CD4-positive, alpha-beta T cell treated with Interleukin-1 beta for 1 hour (primary cell): ENCODE results near the gene HCFC2.
"Not testable (repeated sequence)": the region's sequence is repeated elsewhere in the genome, so short reads cannot be mapped to it uniquely, and the experiment has no call there.

ENCODE experiments used
- DNase-seq, 2 donors: peaks; one replicate each; pipeline ENCODE4 v3.0.0-alpha.2; 2020 to 2022

The HCFC2 gene

DNA sequence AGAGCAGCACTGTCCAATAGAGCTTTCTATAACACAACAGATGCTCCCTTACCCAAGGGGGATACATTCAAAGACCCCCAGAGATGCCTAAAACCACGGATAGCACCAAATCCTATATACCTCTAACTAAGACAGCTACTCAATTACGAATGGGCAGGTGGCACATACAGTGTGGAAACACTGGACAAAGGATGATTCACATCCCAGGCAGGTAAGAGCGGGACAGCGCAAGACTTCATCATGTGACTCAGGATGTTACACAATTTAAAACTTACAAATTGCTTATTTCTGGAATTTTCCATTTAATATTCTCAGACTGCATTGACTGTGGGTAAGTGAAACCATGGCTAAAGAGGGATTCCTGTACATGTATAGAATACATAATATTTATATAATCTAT lies 5.5 kb upstream of the HCFC2 start:
- no peak for DNase-seq

DNA sequence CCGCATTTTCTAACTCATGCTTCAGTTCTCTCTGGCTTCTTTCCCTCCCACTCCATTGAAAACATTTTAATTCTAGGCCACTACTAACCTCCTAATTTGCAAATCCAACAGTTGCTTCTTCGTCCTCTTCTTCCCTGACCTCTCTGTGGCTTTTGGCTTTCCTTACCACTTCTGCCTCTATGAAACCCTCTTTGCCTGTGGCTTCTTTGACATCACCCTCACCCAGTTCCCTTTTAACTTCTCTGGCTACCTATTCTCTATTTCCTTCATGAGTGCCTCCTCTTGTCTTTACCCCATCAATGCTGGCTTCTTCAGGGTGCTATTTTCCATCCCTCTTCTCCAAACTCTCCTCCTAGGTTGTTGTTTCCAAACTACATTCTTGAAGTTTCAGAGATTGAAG lies 4.4 kb upstream of the HCFC2 start:
- DNase-seq = no peak

DNA sequence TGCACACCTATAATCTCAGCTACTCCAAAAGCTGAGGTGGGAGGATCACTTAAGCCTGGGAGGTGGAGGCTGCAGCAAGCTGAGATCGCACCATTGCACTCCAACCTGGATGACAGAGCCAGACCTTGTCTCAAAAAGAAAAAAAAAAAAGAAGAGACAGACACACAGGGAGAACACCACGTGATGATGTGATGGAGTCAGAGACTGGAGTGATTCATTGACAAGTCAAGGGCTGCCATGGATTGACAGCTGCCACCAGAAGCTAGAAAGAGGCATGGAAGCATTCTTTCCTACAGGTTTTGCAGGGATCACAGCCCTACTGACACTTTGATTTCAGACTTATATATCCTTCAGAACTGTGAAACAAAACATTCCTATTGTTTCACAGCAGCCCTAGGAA lies 3.5 kb upstream of the HCFC2 start:
- DNase-seq = no peak

DNA sequence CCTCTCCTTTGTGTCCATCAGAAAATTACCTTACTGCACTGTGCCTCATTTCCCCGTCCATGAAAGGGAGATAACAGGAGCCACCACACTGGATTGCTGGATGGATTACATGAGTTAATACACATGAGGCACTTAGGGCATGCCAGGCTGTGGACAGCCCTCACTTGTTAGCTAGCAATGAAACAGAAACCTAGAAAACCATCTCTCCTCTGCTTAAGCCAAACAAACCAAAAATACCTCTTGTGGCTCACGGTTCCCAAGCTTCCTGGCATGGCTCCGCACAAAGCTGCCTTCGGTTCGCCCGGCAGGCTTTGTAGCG lies 660 bp upstream of the HCFC2 start:
- no peak for DNase-seq

DNA sequence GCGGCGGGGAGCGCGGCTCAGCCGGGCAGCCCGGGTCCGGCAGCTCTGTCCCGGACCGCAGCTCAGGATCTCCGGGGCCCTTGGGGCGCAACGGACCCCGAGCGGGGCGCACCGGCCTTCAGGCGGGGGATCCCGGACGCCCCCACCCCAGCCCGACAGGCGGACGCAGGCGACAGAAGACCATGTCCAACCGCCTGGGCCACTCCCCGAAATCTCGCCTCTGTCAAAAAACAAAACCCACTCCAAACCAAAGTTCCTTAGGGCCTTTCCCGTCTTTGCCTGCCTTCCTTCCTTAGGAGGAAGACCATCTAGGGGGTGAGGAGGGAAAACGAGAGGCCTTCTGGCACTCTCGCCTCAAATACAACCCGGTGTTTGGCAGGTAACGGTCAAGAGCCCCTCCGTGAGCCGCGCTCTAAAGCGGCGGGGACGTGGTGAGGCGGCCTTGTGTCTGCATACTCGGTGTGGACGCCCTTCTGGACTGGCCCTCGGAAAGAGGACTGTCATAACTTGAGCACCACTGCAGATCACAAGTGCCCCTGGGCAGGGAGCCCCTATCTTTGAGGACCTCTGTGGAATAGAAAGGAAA lies 604 bp downstream of the HCFC2 start:
- no peak for DNase-seq

DNA sequence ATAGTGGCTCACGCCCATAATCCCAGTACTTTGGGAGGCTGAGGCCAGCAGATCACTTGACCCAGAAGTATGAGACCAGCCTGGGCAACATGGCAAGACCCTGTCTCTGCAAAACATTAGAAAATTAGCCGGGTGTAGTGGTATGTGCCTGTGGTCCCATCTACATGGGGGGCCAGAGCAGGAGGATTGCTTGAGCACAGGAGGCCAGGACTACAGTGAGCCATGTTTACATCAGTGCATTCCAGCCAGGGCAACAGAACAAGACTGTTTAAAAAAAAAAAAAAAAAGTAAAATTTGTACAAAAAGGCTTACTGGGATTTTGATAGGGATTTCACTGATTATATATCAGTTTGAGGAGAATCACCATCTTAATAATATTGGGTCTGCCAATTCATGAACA lies 7.8 kb downstream of the HCFC2 start:
- no peak for DNase-seq

DNA sequence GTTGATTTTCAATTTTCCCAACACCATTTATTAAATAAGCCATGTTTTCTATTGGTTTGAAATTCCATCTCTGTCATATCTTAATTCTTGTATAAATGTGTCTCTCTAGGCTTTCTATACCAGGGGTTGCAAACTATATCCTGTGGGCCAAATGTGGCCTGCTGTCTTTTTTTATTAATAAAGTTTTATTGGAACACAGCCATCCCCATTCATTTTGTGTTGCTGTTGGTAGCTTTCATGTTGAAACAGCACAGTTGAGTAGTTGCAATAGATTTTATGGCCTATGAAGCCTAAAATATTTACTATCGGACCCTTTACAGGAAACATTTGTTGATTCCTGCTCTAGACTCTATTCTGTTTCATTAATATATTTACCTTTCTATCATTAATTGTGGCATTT lies 9.4 kb downstream of the HCFC2 start:
- no peak for DNase-seq

DNA sequence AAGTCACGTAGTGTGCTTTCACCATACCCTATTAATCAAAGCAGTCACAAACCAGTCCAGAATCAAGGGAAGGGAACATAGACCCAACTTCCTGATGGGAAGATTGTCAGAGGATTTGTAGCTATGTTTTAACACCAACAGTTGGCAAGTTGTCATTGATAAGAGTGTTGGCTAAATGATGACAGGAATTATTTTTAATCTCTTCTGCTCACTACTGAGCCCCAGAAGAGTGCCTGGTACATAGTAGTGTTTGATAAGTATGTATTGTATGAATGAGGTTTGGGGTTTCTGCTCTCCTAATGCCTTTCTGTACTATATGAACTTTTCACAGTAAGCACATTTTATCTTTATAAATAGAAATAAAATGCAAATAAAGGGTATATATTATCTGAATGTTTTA lies 14.7 kb downstream of the HCFC2 start:
- no peak for DNase-seq

DNA sequence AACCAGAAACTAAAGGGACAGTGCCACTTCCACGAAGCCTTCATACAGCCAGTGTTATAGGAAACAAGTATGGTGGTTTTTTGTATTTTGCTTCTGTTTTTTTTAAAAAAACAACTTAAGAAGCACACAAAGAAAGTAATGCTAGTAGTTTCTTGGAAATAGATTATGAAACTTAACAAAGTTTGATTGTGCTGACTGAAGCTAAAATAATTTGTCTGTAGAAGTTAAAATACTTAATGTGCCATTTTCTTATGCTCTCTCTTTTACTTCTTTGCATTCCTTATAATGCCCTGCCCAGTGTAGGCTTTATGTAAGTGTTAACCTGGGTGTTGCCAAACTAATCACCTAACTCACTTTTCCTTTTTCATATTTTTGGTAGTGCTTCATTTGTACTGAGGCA lies 16.4 kb downstream of the HCFC2 start:
- DNase-seq = no peak

DNA sequence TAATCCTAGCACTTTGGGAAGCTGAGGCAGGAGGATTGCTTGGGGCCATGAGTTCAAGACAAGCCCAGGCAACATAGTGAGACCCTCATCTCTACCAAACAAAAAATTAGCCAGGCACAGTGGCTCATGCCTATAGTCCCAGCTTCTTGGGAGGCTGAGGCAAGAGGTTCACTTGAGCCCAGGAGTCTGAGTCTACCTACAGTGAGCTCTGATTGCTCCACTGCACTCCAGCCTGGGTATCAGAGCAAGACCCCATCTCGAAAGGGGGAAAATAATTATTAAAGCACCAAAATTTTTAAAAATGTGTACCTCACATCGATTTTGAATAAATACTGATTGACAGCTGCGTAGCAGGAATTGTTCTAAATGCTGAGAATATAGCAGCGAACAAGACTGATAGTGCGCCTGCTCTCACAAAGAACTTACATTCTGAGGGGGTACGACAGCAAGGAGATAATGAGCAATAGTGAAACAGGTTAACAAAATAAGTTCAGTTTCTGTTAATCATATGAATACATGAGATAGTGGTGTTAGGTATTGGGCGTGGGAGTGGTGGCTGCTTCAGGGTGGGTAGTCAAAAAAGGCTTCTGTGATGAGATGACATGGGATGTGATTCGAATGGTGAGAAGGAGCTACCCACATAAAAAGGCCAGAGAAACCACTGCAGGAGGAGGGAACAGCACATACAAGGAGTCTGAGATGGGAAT lies 19.6 kb downstream of the HCFC2 start:
- no peak for DNase-seq

DNA sequence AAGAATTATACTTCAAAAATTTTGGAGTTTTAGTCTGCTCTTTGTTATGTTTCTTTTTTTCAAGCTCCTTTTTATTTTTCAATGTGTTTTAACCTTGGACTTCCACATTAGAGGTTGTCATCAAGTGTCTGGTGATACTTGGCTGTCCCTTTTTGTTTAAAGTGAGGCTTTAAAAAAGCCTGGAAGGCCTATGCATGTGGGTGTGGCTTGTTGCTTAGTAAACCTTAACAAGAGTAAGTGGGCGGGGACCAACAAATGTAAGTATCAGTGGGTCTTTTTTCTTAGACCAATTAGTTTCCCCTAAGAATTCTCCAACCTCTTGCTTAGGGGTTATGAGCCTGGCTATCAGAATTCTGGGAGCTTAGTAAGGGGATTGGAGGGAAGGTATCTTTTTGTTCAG lies 26.4 kb downstream of the HCFC2 start:
- DNase-seq = no peak

DNA sequence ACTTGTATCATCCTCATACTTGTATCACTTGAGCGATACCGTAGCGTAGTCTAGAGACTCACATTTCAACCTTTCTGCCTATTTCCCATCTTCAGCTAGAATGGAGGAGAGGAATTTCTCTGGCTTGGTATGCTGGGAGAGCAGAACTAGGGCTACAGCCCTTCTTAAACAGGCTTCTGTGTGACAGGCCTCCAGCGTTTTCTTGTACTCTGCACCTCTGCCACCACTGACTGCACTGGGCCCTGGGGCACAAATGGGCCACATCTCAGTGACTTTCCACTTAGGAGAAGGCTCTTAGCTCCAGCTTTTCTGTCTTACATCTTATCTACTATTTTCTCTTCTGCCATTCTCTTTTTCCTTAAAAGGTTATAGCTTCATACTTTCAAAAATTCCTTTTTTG lies 26.8 kb downstream of the HCFC2 start:
- DNase-seq = no peak

DNA sequence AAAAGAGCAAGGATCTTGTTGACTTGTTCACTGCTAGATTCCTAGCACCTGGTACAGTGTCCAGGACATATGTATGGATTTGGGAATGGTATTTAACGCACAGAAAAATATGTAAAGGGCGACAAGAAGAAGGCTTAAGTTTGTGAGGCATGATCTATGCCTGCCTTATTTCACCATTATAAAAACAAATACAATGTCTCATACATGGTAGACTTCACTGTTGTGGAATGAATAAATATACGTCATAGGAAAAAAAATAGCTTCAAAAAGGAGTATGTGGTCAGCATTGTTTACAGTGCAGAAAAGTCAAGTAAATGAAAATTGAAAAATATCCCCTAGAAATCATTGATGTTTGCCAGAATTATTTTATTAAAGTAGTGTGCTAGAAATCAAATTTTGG lies 30.0 kb downstream of the HCFC2 start:
- DNase-seq = no peak

DNA sequence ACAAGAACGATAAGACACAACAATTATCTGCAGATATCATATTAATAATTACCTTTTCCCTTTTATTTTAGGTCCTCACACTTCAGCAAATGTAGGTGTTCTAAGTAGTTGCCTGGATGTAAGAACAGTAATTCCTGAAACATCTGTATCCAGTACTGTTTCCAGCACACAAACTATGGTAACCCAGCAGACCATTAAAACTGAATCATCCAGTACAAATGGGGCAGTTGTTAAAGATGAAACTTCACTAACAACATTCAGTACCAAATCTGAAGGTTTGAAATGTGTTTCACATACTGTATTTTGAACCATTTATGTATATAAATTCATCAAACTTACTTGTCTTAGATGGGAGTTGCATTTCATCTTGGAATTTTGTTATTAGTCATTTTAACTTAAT lies 31.0 kb downstream of the HCFC2 start:
- no peak for DNase-seq

DNA sequence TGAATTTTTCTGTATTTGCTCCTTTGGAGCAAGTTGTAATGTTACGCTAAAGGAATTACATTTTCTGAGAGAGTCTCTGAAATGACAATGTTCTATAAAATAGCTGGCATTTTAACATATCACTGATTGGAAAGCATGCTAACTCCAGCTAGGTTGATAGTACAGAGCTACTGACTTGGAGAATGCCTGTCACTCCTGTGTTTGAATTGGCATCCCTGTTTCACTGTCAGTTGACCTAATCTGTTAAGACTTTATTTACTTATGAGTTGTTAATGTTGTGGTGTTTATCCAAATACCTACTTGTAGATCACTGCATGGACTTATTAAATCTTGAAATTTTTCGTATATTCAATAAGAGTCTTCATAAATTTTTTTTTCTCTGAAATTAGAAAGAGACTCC lies 33.6 kb downstream of the HCFC2 start:
- no peak for DNase-seq

DNA sequence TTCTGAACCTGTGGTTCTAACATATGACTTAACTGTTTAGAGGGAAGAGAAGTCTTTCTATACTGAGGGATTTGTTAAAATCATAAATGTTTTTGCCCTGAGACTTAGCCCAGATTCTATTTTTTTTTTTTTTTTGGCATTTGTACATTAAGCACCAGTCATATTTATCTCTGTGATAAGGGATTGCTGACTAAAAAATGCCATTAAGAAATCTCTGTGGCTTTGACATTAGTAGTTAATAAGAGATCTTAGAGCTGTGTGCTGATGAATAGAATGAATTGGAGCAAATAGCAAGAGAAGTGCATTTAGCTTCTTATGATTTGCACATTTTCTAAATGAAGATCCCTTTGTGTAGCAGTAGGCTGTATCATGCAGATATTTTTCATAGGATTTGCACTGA lies 41.1 kb downstream of the HCFC2 start:
- no peak for DNase-seq

DNA sequence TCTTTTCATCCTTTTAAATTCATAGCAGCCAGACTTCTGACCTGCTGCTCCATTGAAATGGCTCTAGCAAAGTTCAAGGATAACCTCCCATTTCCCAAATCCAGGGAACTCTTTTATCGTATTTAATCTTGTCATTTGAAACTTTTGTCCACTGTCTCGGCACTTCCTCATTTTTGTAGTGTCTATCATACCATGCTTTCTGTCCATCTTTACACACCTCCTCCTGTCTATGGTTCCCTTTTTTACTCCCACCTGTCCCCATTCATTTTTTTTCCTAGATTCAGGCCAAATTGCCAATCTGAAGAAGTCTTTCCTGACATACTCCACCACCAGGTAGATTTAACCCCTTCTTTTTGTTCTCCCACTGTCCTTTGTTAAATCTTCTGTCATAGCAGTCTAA lies 42.6 kb downstream of the HCFC2 start:
- no peak for DNase-seq

DNA sequence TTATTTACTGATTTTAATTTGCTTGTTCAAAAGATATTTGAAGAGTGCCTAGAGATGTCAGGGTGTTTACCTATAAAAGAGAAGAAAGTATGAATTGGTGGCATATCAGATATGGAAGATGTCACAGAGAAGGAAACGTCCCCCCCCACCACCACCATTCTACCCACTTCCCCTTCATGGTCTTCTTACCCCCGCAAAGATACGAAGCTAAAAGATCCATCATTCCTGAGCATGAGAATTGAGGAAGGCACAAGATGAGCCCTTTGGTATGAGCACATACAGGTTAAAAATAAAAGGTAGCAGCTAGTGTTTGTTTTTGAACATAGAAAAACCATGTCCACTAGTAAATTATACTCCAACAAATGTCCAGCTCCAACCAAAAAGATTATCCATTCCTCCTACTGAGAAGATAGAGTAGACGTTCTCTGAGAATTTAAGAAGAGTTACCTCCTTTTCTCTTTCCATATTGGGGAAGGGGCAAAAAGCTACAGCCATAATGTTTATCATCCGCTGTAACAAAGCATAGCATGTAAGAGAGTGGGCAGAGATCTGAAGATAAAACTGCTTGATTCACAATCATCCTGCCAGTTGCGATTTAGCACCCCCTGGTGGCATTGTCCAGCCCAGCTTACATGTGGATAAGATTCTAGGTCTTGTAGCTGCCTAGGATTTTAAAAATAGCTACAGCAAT lies 44.6 kb downstream of the HCFC2 start:
- peak; percentile 76 to 83 for DNase-seq

DNA sequence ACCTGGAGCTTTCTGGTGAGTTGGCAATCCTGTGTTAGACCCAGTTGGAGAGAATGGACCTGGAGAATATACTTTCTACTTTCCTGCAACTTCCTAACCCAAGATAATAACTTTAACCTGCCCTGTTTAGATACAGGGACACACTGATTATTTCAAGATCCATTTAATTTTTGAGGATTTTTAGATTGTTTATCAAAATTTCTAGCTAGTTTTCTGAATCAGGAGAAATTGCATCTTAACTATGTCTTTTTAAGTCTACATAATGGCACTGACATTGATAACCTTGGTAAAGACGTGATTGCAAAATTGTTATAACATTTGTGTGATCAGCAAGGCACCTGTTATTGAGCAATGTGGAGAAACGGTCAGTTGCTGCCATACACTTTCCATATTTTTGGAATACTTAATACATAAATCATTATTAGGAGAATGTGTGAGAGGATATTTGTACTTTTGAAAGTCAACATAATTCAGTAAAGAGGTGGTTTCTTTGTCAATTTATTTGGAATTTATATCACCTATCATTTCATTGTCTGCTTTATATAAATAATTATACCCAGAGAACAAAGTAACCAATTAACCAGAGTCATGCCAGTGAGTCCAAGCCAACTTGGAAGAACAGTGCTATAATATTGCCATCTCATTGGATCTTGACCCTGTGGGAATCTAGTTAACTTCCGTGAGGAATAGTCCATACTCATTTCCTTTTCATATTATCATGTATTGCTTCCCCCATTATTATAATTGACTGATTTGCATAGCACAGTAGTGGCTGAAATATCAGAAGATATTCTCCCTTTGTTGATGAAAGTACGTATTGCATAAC lies 45.3 kb downstream of the HCFC2 start:
- DNase-seq = no peak

DNA sequence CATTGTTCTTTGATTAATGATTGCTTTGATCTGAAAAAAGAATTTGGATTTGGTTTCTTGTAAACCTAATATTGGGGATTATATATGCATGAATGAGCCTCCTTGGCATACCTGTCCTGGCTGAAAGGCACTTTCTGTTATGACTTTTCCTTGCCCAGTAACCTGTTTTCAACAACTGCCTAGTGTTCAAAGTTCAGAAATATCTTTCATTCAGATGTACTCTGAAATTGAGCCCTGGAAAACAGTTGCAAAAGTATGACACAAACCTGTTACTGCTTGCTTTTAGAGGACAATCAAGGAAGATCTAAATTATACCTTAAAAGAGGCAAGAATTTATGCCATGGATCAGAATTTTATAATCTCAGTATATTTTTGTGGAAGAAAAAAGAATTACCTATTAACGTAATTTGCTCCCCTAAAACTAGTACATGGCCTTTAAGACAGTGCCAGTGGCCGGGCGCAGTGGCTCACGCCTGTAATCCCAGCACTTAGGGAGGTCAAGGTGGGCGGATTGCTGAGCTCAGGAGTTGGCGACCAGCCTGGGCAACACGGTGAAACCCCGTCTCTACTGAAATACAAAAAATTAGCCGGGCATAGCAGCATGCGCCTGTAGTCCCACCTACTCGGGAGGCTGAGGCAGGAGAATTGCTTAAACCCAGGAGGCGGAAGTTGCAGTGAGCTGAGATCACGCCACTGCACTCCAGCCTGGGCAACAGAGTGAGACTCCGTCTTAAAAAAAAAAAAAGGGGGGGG lies 50.7 kb downstream of the HCFC2 start:
- not testable (repeated sequence) for DNase-seq

DNA sequence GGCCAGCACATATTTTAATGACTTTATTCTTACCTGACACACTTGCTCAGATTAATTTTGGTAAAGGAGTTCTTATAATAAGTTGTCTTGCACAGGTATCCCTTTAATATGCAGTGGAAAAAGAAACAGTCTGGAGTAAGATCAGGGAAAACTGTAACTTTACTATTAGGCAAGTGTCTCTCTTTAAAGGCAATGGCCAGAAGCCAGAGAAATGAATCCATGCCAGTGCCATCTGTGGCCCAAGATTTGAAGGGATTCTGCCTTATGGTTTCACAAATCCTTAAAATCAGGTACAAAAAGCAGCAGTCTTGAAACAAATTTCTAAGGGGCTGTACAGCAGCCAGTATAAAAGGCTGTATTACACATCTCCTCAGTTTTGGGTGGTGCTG lies 51.2 kb downstream of the HCFC2 start:
- DNase-seq = no peak

DNA sequence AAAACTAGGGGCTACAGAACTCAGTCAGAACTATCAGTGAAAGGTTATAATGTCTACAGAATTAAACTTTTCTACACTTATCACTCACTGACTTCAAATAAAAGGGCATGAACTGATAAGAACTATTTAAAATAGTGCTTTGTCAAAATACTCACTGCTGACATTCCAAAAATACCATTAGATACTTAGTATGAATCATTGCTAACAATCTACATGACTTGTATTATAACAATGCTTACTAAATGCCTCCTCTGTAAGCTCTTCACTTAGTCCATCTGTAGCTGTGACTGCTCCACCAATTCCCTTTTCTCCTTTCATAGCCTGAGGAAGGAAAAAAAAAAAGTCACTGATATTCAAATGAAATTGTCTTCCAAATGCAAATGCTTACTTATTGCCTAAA lies 56.7 kb downstream of the HCFC2 start:
- no peak for DNase-seq

DNA sequence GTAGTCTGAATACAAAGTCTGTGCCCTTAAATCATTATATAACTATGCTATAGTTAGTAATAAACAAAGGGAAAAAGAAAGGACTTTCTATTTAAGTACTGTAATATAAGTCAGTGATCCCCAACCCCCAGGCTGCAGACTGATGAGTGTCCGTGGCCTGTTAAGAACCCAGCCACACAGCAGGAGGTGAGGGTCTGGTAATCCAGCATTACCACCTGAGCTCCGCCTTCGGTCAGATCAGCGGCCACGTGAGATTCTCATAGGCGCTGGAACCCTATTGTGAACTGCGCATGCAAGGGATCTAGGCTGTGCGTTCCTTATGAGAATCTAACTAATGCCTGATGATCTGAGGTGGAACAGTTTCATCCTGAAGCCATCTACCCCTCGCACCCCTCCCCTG lies 58.0 kb downstream of the HCFC2 start:
- no peak for DNase-seq
